Left colon (tissue), 2 donors: Measurements from ENCODE around the gene BET1L. TPM values are rescaled to one million over a fixed set of nuclear protein-coding genes. Genes with fewer than 3 reads are reported as not detected.

Experiments
- total RNA-seq, 2 donors: library from RNA; stranded (reverse); fragmentation: NEBNext Ultra II Directional; extraction: Animal tissue kit (Norgen Biotek cat#: 25700); gene quantifications; one replicate each; pipeline ENCODE4 v1.2.1, GENCODE V29; 2021
- donor health status: DM: no; HTN: no; CAD: no.
- donor health status: DM: yes; HTN: yes; CAD: no.

The BET1L gene
- total RNA-seq, 2 donors from 2014 or later, result 55.8 to 69.0 TPM

Other genes starting within 250 kb of the BET1L start
- not detected for gene SCGB1C1, start 14.3 kb downstream of the BET1L start, total RNA-seq
- 10 to 100 TPM; 77.8 to 86.9 TPM for gene RIC8A, start 309 bp upstream of the BET1L start, total RNA-seq
- 10 to 100 TPM; 18.8 to 22.3 TPM for gene SIRT3, start 28.9 kb upstream of the BET1L start, total RNA-seq
- gene PSMD13, start 29.6 kb upstream of the BET1L start, total RNA-seq, result 100 to 1,000 TPM in 1 of 2 donors, 10 to 100 TPM in 1; 99.5 to 111 TPM
- gene NLRP6, start 71.0 kb upstream of the BET1L start, total RNA-seq, result under 1 TPM; 0.92 TPM
- 10 to 100 TPM; 18.8 to 20.6 TPM for gene PGGHG, start 81.7 kb upstream of the BET1L start, total RNA-seq
- gene IFITM5, start 92.1 kb upstream of the BET1L start, total RNA-seq, result not detected
- gene IFITM2, start 100.4 kb upstream of the BET1L start, total RNA-seq, result 100 to 1,000 TPM in 1 of 2 donors, 10 to 100 TPM in 1; 87.7 to 133 TPM
- 100 to 1,000 TPM in 1 of 2 donors, 10 to 100 TPM in 1; 85.6 to 127 TPM for gene IFITM1, start 106.6 kb upstream of the BET1L start, total RNA-seq
- 100 to 1,000 TPM; 118 to 136 TPM for gene IFITM3, start 113.5 kb upstream of the BET1L start, total RNA-seq
- 1 to 10 TPM; 2.4 to 3.3 TPM for gene B4GALNT4, start 162.1 kb upstream of the BET1L start, total RNA-seq
- gene PKP3, start 186.8 kb upstream of the BET1L start, total RNA-seq, result 100 to 1,000 TPM; 168 to 194 TPM
- 100 to 1,000 TPM; 123 to 152 TPM for gene SIGIRR, start 207.6 kb upstream of the BET1L start, total RNA-seq
- 100 to 1,000 TPM; 141 to 180 TPM for gene ANO9, start 234.6 kb upstream of the BET1L start, total RNA-seq
- gene PTDSS2, start 242.9 kb upstream of the BET1L start, total RNA-seq, result 10 to 100 TPM; 23.3 to 27.4 TPM